Spleen (tissue), 7 donors: ENCODE results near the gene EIF5A2.
"Not testable (repeated sequence)": the region's sequence is repeated elsewhere in the genome, so short reads cannot be mapped to it uniquely, and the experiment has no call there.

Experiments used
- POLR2A ChIP-seq, 3 donors: fragments of 450-650 bp; IDR thresholded peaks; one replicate each; pipeline ENCODE4 v1.5.1; 2017; ENCODE audit warnings: antibody characterized with exemption in 3 of 3, mild to moderate bottlenecking in 1 of 3
- POLR2AphosphoS5 ChIP-seq, 3 donors: sonication (generic); formaldehyde crosslinking; IDR thresholded peaks; one replicate each; pipeline ENCODE4 v1.5.1; 2017; ENCODE audit warnings: antibody characterized with exemption in 3 of 3
- TF ChIP-seq, protein P1 (sequence below), 11 experiments: fragments of 200-600 bp in 7 of 11; fragments of 450-650 bp in 4 of 11; sonication (generic) in 4 of 11; IDR thresholded peaks in 8 of 11; conservative IDR thresholded peaks in 3 of 11; 1 replicate in 7 of 11; 2 replicates in 4 of 11; pipeline versions ENCODE4 v1.4.0 to v1.8.0; 2016 to 2021; ENCODE audit warnings: antibody characterized with exemption in 11 of 11, inconsistent platforms in 4 of 11, mild to moderate bottlenecking in 1 of 11
- donor health status: DM: no; HTN: no; CAD: no; lungs with moderate emphysema.
- donor health status: DM: no; HTN: no; CAD: no.
- donor health status: DM: no; HTN: no; CAD: no.

DNA sequence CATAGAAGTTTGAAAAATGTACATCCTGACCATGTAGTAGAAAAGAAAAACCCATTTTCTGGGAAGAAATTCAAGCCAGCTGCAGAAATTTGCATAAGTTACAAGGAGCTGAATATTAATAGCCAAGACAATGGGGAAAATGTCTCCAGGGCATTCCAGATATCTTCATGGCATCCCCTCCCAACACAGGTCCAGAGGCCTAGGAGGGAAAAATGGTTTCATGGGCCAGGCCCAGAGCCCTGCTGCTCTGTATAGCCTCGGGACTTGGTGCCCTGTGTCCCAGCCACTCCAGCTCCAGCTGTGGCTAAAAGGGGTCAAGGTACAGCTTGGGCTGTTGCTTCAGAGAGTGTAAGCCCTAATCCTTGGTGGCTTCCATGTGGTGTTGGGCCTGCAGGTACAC lies 11.2 kb downstream of the EIF5A2 start:
- TF ChIP-seq, protein P1, sequence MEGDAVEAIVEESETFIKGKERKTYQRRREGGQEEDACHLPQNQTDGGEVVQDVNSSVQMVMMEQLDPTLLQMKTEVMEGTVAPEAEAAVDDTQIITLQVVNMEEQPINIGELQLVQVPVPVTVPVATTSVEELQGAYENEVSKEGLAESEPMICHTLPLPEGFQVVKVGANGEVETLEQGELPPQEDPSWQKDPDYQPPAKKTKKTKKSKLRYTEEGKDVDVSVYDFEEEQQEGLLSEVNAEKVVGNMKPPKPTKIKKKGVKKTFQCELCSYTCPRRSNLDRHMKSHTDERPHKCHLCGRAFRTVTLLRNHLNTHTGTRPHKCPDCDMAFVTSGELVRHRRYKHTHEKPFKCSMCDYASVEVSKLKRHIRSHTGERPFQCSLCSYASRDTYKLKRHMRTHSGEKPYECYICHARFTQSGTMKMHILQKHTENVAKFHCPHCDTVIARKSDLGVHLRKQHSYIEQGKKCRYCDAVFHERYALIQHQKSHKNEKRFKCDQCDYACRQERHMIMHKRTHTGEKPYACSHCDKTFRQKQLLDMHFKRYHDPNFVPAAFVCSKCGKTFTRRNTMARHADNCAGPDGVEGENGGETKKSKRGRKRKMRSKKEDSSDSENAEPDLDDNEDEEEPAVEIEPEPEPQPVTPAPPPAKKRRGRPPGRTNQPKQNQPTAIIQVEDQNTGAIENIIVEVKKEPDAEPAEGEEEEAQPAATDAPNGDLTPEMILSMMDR (IDR thresholded peaks at IDR 0.05 in 8 of 11, conservative IDR thresholded peaks at IDR 0.05 in 3 of 11) = not testable (repeated sequence)
- not testable (repeated sequence) for TF ChIP-seq POLR2A, POLR2AphosphoS5 (IDR thresholded peaks at IDR 0.05)
